ENCODE data around the gene MBD1. TPM values are rescaled to one million over a fixed set of nuclear protein-coding genes. Genes with fewer than 3 reads are reported as not detected.
"Not testable (repeated sequence)": the region's sequence is repeated elsewhere in the genome, so short reads cannot be mapped to it uniquely, and the experiment has no call there.

Gene MBD1
- total RNA-seq, 6 donors from 2014 or later: 57.6 to 150 (median 72.9) TPM

- no peak for ATAC-seq (ENCODE audit: low FRiP score in 2 of 2)
- no peaks in the 10 kb centered on the region for H3K4me1 ChIP-seq
Measured at GRCh38 chr18:50250935-50251334, 30.4 kb downstream of the MBD1 start.

GRCh38 chr18:50249576-50249975 lies 31.7 kb downstream of the MBD1 start:
- TF ChIP-seq POLR2AphosphoS5 (IDR thresholded peaks at IDR 0.05) (no peak), POLR2A (IDR thresholded peaks at IDR 0.05) (no peak), CTCF (IDR thresholded peaks at IDR 0.05) (no peak), EP300 (IDR thresholded peaks at IDR 0.05) (no peak)
- H3K4me1 ChIP-seq: no peaks in the 10 kb centered on the region
- H3K4me3 ChIP-seq: no peak overlapping the region
- no peaks in the 10 kb centered on the region for H3K27me3 ChIP-seq
- DNase-seq (no peak), ATAC-seq (ENCODE audit: low FRiP score in 2 of 2) (no peak)
- H3K36me3 ChIP-seq: no peaks in the 10 kb centered on the region
- no peaks in the 10 kb centered on the region for H3K9me3 ChIP-seq
- no peak overlapping the region for H3K27ac ChIP-seq

More at GRCh38 chr18:50250935-50251334, 30.4 kb downstream of the MBD1 start:
- TF ChIP-seq POLR2A (IDR thresholded peaks at IDR 0.05): no peak
- Histone ChIP-seq H3K9me3 (no peaks in the 10 kb centered on the region), H3K27me3 (no peaks in the 10 kb centered on the region), H3K27ac (no peak overlapping the region), H3K36me3 (no peaks in the 10 kb centered on the region), H3K4me3 (no peak overlapping the region)
- WGBS, 2 donors: 78 to 80% methylated on average over 3 of the region's 3 CpGs
- DNase-seq: no peak

- Histone ChIP-seq H3K9me3 (no peaks in the 10 kb centered on the region), H3K36me3 (no peaks in the 10 kb centered on the region), H3K27ac (no peak overlapping the region), H3K4me3 (no peak overlapping the region), H3K27me3 (no peaks in the 10 kb centered on the region), H3K4me1 (no peaks in the 10 kb centered on the region)
- DNase-seq: no peak
- no peak for TF ChIP-seq POLR2A (IDR thresholded peaks at IDR 0.05)
- TF ChIP-seq EP300 (IDR thresholded peaks at IDR 0.05): no peak
- TF ChIP-seq CTCF (IDR thresholded peaks at IDR 0.05): no peak
- TF ChIP-seq POLR2AphosphoS5 (IDR thresholded peaks at IDR 0.05): no peak
- ATAC-seq (ENCODE audit: low FRiP score in 2 of 2): no peak
Measured at GRCh38 chr18:50247561-50247960, 33.8 kb downstream of the MBD1 start.

GRCh38 chr18:50241768-50242167 lies 39.6 kb downstream of the MBD1 start:
- H3K9me3 ChIP-seq; H3K27ac ChIP-seq; ATAC-seq (ENCODE audit: low FRiP score in 2 of 2); H3K4me3 ChIP-seq; H3K27me3 ChIP-seq; H3K4me1 ChIP-seq; DNase-seq; H3K36me3 ChIP-seq: not testable (repeated sequence)
- 77 to 79% methylated on average over 8 of the region's 8 CpGs for WGBS, 2 donors

GRCh38 chr18:50240080-50240563 lies 41.2 kb downstream of the MBD1 start:
- DNase-seq: no peak
- WGBS, 2 donors: 90 to 91% methylated on average over 3 of the region's 3 CpGs
- no peak for TF ChIP-seq POLR2AphosphoS5 (IDR thresholded peaks at IDR 0.05)
- no peak for TF ChIP-seq CTCF (IDR thresholded peaks at IDR 0.05)
- no peak for TF ChIP-seq POLR2A (IDR thresholded peaks at IDR 0.05)
- no peak for TF ChIP-seq EP300 (IDR thresholded peaks at IDR 0.05)
- no peaks in the 10 kb centered on the region for H3K36me3 ChIP-seq
- H3K4me3 ChIP-seq: no peak overlapping the region
- H3K4me1 ChIP-seq: no peaks in the 10 kb centered on the region
- ATAC-seq (ENCODE audit: low FRiP score in 2 of 2): no peak
- no peaks in the 10 kb centered on the region for H3K27me3 ChIP-seq
- H3K27ac ChIP-seq: no peak overlapping the region
- H3K9me3 ChIP-seq: peaks cover 0 to 9% (median 1%) of the 10 kb centered on the region in 4 donors

DNA sequence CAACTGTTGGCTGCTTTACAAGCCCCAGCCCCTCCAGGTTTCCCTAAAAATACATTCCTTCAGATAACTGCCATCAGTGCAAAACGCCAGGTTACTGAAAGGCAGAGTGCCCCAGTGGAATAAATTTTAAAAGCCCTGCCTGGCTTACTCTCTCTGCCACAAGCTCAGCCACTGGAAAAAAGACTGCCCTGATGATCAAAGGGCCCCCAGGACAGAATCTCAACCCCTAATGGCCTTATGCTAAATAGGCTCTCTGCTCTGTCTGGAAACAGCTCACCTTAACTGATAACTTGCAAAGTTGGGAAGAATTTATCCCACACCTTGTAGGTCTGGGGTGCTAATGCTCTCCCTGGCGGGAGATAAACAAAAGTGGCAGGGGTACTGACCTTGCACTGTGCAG lies 48.9 kb downstream of the MBD1 start:
- WGBS, 2 donors: 41 to 66% methylated on average over 2 of the region's 2 CpGs
- H3K4me1 ChIP-seq: no peaks in the 10 kb centered on the region
- ATAC-seq (ENCODE audit: low FRiP score in 2 of 2) (no peak), DNase-seq (no peak)
- H3K9me3 ChIP-seq: no peaks in the 10 kb centered on the region
- no peak overlapping the region for H3K27ac ChIP-seq
- H3K4me3 ChIP-seq: no peak overlapping the region
- no peak for TF ChIP-seq EP300 (IDR thresholded peaks at IDR 0.05)
- H3K27me3 ChIP-seq: no peaks in the 10 kb centered on the region
- H3K36me3 ChIP-seq: no peaks in the 10 kb centered on the region
